Measurements from ENCODE around the gene TCN1. TPM values are rescaled to one million over a fixed set of nuclear protein-coding genes. Genes with fewer than 3 reads are reported as not detected.
"Not testable (repeated sequence)": the region's sequence is repeated elsewhere in the genome, so short reads cannot be mapped to it uniquely, and the experiment has no call there.

The TCN1 gene, protein sequence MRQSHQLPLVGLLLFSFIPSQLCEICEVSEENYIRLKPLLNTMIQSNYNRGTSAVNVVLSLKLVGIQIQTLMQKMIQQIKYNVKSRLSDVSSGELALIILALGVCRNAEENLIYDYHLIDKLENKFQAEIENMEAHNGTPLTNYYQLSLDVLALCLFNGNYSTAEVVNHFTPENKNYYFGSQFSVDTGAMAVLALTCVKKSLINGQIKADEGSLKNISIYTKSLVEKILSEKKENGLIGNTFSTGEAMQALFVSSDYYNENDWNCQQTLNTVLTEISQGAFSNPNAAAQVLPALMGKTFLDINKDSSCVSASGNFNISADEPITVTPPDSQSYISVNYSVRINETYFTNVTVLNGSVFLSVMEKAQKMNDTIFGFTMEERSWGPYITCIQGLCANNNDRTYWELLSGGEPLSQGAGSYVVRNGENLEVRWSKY
- total RNA-seq (2013) = 0.15 TPM
- not detected for polyA plus RNA-seq
- polyA minus RNA-seq = not detected in 2 replicates
- 0 to 1.2 (median 0.11) reads per million in 11 experiments for total RNA-seq

GRCh38 chr11:59866397-59866796, at the start of gene TCN1:
Gene TCN1 (minus strand): TSS chr11:59866487. CDS start chr11:59866470, 17 bp downstream.
- DNase-seq = peak; percentile 70 to 84 (median 78)
- Histone ChIP-seq H4K20me1 (ENCODE audit: insufficient read depth, low read length) (no peaks in the 10 kb centered on the region), H3K27ac (ENCODE audit: low read depth in 1 of 2, low read length in 2 of 2) (peak within 1 kb of the TSS in 1 of 2 donors; percentile 16), H3K79me2 (ENCODE audit: insufficient read depth, low read length) (no peaks in the 10 kb centered on the region), H3K27me3 (ENCODE audit: control insufficient read depth in 2 of 2, insufficient read depth in 2 of 2, low read length in 2 of 2) (no peaks in the 10 kb centered on the region), H3K9ac (ENCODE audit: insufficient read depth, low read length, poor library complexity, severe bottlenecking) (no peak within 1 kb of the TSS), H3K4me3 (replicated peaks in 1 of 3; ENCODE audit: low read depth in 2 of 3, low read length in 3 of 3) (peak within 1 kb of the TSS in 1 of 3 experiments; percentile 56), H3K36me3 (replicated peaks in 1 of 2; ENCODE audit: control insufficient read depth in 1 of 2, insufficient read depth in 2 of 2, low read length in 2 of 2) (no peaks in the 10 kb centered on the region), H3K4me2 (replicated peaks; ENCODE audit: extremely low read depth, low read length, poor library complexity, severe bottlenecking) (peak within 1 kb of the TSS; percentile 59), H3K9me3 (replicated peaks in 1 of 2; ENCODE audit: control insufficient read depth in 1 of 2, insufficient read depth in 1 of 2, low read length in 2 of 2) (no peaks in the 10 kb centered on the region), H3K4me1 (ENCODE audit: control insufficient read depth in 1 of 2, insufficient read depth in 2 of 2, low read length in 2 of 2) (peaks cover 11 to 15% of the 10 kb centered on the region in 2 donors), H2AFZ (ENCODE audit: insufficient read depth, low read depth, low read length, poor library complexity, severe bottlenecking) (no peak within 1 kb of the TSS)
- Mint-ChIP-seq H3K4me1 (peaks cover 22% of the 10 kb centered on the region), H3K9me3 (peaks cover 0 to 12% (median 7%) of the 10 kb centered on the region in 7 donors), H3K27me3 (ENCODE audit: low read depth in 3 of 3) (peaks cover 0 to 3% (median 2%) of the 10 kb centered on the region in 3 donors), H3K27ac (peak within 1 kb of the TSS in 6 of 7 donors; percentile 14 to 73 (median 62)), H3K36me3 (no peaks in the 10 kb centered on the region), H3K4me3 (peak within 1 kb of the TSS; percentile 3 to 72)
- TF ChIP-seq CTCF (IDR thresholded peaks at IDR 0.05) = no peak
- no CpG with 5 or more reads among the region's 3 CpGs for WGBS (ENCODE audit: insufficient coverage)
- intact Hi-C loops (cut with micrococcal nuclease) = no loop called here

DNA sequence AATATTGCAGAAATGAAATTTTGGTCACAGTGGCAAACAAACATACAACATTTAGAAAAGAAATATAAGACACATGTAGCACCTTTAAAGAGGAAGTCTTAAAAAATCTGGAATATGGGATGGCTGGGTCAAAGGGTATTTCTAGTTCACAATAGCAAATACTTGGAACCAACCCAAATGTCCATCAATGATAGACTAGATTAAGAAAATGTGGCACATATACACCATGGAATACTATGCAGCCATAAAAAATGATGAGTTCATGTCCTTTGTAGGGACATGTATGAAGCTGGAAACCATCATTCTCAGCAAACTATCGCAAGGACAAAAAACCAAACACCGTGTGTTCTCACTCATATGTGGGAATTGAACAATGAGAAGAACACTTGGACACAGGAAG, 37.3 kb upstream of the TCN1 start:
- H3K27ac ChIP-seq (ENCODE audit: low read depth in 1 of 2, low read length in 2 of 2); H3K36me3 Mint-ChIP-seq; H3K27me3 ChIP-seq (ENCODE audit: control insufficient read depth in 2 of 2, insufficient read depth in 2 of 2, low read length in 2 of 2); DNase-seq; H3K27ac Mint-ChIP-seq; H3K9ac ChIP-seq (ENCODE audit: insufficient read depth, low read length, poor library complexity, severe bottlenecking); H4K20me1 ChIP-seq (ENCODE audit: insufficient read depth, low read length); H3K4me2 ChIP-seq (replicated peaks; ENCODE audit: extremely low read depth, low read length, poor library complexity, severe bottlenecking); H3K4me1 ChIP-seq (ENCODE audit: control insufficient read depth in 1 of 2, insufficient read depth in 2 of 2, low read length in 2 of 2); H3K79me2 ChIP-seq (ENCODE audit: insufficient read depth, low read length); H3K4me1 Mint-ChIP-seq; H3K36me3 ChIP-seq (replicated peaks in 1 of 2; ENCODE audit: control insufficient read depth in 1 of 2, insufficient read depth in 2 of 2, low read length in 2 of 2); H2AFZ ChIP-seq (ENCODE audit: insufficient read depth, low read depth, low read length, poor library complexity, severe bottlenecking); H3K27me3 Mint-ChIP-seq (ENCODE audit: low read depth in 3 of 3); H3K4me3 ChIP-seq (replicated peaks in 1 of 3; ENCODE audit: low read depth in 2 of 3, low read length in 3 of 3); intact Hi-C loops (cut with micrococcal nuclease); H3K4me3 Mint-ChIP-seq: not testable (repeated sequence)
- peaks cover under 1 to 11% of the 10 kb centered on the region in 2 donors for H3K9me3 ChIP-seq (replicated peaks in 1 of 2; ENCODE audit: control insufficient read depth in 1 of 2, insufficient read depth in 1 of 2, low read length in 2 of 2)
- no CpG with 5 or more reads among the region's 2 CpGs for WGBS (ENCODE audit: insufficient coverage)
- H3K9me3 Mint-ChIP-seq = peaks cover 4 to 26% (median 14%) of the 10 kb centered on the region in 7 donors

Measured in CD14-positive monocyte (primary cell).